ENCODE measurements around the gene ANKS6. TPM values are rescaled to one million over a fixed set of nuclear protein-coding genes. Genes with fewer than 3 reads are reported as not detected.

Gene ANKS6
- total RNA-seq, 1 experiment from 2014 or later: 39.2 TPM

DNA sequence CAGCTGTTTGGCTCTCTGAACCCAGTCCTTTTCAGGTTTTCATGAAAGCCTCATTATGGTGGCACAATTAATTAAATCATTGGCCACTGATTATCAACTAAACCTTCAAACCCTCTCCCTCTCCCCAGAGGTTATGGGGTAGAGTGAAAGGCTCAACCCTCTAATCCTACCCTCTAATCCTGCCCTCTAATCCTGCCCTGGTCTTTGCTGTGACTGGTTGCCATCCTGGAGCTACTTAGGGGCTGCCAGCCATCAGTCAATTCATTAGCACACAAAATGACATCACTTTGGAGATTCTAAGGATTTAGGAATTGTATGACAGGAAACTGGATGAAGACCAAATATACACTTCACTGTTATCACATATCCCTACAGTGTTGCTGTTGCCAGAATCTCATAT, 36.1 kb downstream of the ANKS6 start:
- Histone ChIP-seq H3K36me3 (ENCODE audit: control insufficient read depth in 1 of 2, insufficient read depth in 2 of 2, low read length in 2 of 2) (peaks cover 3 to 5% of the 10 kb centered on the region in 2 experiments; a peak in 1 of 4 replicates), H3K4me2 (ENCODE audit: low read length) (no peak overlapping the region), H4K20me1 (ENCODE audit: insufficient read depth) (no peaks in the 10 kb centered on the region), H3K27me3 (ENCODE audit: insufficient read depth, low read length) (no peaks in the 10 kb centered on the region), H3K79me2 (ENCODE audit: insufficient read depth, low read length) (no peaks in the 10 kb centered on the region), H3K9ac (ENCODE audit: low read length) (no peak overlapping the region), H3K4me3 (replicated peaks in 1 of 2; ENCODE audit: low read depth in 1 of 2, low read length in 2 of 2) (no peak overlapping the region), H3K4me1 (ENCODE audit: control insufficient read depth in 1 of 2, insufficient read depth in 2 of 2, low read length in 2 of 2) (no peaks in the 10 kb centered on the region), H2AFZ (ENCODE audit: low read depth, low read length, poor library complexity, severe bottlenecking) (no peak overlapping the region), H3K9me3 (ENCODE audit: control insufficient read depth in 1 of 2, insufficient read depth in 1 of 2, low read depth in 1 of 2, low read length in 2 of 2) (no peaks in the 10 kb centered on the region), H3K9me2 (ENCODE audit: insufficient read depth) (no peaks in the 10 kb centered on the region), H3K27ac (ENCODE audit: low read depth, low read length) (no peak overlapping the region)
- RAD21 ChIA-PET (ENCODE audit: low non-redundant PET in 1 of 2, low total read pairs in 2 of 2, uncharacterized antibody in 2 of 2, unreplicated experiment in 2 of 2): no interaction called here
- DNase-seq (ENCODE audit: low read depth, low spot score): no peak
- BruUV-seq (replicated peaks): no TSS peak
- CTCF ChIA-PET: interaction anchor here (1.1 to 3.5 kb wide), 2 partner anchors 14 to 16 kb away, joined by 3 to 13 read pairs; no protein-coding TSS in a partner anchor
- intact Hi-C loops (cut with micrococcal nuclease): loop anchor here (5.0 kb wide), 1 partner anchor 233 kb away; no protein-coding TSS in a partner anchor
- POLR2A ChIA-PET: no interaction called here
- ATAC-seq: no peak
- TF ChIP-seq ZNF274 (IDR thresholded peaks at IDR 0.05; ENCODE audit: low read depth, low read length) (no peak), RAD21 (IDR thresholded peaks at IDR 0.05; ENCODE audit: low read depth) (no peak), POLR2AphosphoS5 (IDR thresholded peaks at IDR 0.05; ENCODE audit: low read depth, low read length) (no peak), ELF1 (IDR thresholded peaks at IDR 0.05; ENCODE audit: borderline replicate concordance, low read depth) (no peak), FOSL1 (IDR thresholded peaks at IDR 0.05; ENCODE audit: low read depth) (no peak), EGR1 (IDR thresholded peaks at IDR 0.05; ENCODE audit: low read depth) (no peak), EZH2phosphoT487 (IDR thresholded peaks at IDR 0.05; ENCODE audit: borderline replicate concordance) (no peak), SP1 (IDR thresholded peaks at IDR 0.05; ENCODE audit: low read depth) (no peak), CEBPB (IDR thresholded peaks at IDR 0.05; ENCODE audit: low read depth) (no peak), EZH2 (IDR thresholded peaks at IDR 0.05) (no peak)
- TF ChIP-seq, protein P1, sequence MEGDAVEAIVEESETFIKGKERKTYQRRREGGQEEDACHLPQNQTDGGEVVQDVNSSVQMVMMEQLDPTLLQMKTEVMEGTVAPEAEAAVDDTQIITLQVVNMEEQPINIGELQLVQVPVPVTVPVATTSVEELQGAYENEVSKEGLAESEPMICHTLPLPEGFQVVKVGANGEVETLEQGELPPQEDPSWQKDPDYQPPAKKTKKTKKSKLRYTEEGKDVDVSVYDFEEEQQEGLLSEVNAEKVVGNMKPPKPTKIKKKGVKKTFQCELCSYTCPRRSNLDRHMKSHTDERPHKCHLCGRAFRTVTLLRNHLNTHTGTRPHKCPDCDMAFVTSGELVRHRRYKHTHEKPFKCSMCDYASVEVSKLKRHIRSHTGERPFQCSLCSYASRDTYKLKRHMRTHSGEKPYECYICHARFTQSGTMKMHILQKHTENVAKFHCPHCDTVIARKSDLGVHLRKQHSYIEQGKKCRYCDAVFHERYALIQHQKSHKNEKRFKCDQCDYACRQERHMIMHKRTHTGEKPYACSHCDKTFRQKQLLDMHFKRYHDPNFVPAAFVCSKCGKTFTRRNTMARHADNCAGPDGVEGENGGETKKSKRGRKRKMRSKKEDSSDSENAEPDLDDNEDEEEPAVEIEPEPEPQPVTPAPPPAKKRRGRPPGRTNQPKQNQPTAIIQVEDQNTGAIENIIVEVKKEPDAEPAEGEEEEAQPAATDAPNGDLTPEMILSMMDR (IDR thresholded peaks at IDR 0.05 in 2 of 3, conservative IDR thresholded peaks at IDR 0.05 in 1 of 3; ENCODE audit: borderline replicate concordance in 1 of 3, insufficient read depth in 1 of 3, low read depth in 2 of 3, low read length in 2 of 3): no peak
- TF ChIP-seq, protein P2, sequence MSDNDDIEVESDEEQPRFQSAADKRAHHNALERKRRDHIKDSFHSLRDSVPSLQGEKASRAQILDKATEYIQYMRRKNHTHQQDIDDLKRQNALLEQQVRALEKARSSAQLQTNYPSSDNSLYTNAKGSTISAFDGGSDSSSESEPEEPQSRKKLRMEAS (IDR thresholded peaks at IDR 0.05): no peak
- TF ChIP-seq, protein P3, sequence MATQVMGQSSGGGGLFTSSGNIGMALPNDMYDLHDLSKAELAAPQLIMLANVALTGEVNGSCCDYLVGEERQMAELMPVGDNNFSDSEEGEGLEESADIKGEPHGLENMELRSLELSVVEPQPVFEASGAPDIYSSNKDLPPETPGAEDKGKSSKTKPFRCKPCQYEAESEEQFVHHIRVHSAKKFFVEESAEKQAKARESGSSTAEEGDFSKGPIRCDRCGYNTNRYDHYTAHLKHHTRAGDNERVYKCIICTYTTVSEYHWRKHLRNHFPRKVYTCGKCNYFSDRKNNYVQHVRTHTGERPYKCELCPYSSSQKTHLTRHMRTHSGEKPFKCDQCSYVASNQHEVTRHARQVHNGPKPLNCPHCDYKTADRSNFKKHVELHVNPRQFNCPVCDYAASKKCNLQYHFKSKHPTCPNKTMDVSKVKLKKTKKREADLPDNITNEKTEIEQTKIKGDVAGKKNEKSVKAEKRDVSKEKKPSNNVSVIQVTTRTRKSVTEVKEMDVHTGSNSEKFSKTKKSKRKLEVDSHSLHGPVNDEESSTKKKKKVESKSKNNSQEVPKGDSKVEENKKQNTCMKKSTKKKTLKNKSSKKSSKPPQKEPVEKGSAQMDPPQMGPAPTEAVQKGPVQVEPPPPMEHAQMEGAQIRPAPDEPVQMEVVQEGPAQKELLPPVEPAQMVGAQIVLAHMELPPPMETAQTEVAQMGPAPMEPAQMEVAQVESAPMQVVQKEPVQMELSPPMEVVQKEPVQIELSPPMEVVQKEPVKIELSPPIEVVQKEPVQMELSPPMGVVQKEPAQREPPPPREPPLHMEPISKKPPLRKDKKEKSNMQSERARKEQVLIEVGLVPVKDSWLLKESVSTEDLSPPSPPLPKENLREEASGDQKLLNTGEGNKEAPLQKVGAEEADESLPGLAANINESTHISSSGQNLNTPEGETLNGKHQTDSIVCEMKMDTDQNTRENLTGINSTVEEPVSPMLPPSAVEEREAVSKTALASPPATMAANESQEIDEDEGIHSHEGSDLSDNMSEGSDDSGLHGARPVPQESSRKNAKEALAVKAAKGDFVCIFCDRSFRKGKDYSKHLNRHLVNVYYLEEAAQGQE (IDR thresholded peaks at IDR 0.05; ENCODE audit: low read depth): no peak

Measured in HCT116 (cell line).